ENCODE measurements around the gene STYXL2. TPM values are rescaled to one million over a fixed set of nuclear protein-coding genes. Genes with fewer than 3 reads are reported as not detected.

Gene STYXL2
- total and polyA plus RNA-seq, 2 of the 4 experiments (the other 2 are of a cell fraction): not detected

DNA sequence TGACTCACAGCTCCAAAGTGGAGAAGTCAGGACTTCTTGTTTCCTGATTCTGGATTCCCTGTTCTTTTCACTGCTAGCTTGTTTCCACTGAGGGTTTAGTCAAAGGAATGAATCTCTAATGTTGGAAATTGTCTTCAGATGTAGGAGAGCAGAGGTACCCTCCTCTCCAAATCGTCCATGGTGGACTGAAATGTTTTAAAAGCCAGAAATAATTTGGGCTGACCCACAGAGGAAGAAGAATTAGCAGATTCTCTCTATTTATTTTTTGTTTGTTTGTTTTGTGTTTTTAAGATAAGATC lies 34.1 kb upstream of the STYXL2 start:
- ChIA-PET CTCF (interaction anchor here (0.6 to 4.8 kb wide), 17 partner anchors 8 to 1135 kb away, joined by 3 to 41 read pairs (median 3); partner anchors contain the start of genes CREG1 and TADA1), POLR2A (ENCODE audit: unreplicated experiment) (no interaction called here)
- Histone ChIP-seq H3K9me3 (ENCODE audit: control insufficient read depth, insufficient read depth, low read length) (no peaks in the 10 kb centered on the region), H3K4me2 (ENCODE audit: low read depth, low read length) (no peak overlapping the region), H4K91ac (ENCODE audit: insufficient read depth, low read depth, low read length) (no peak overlapping the region), H2AK9ac (replicated peaks; ENCODE audit: low read depth, low read length, poor library complexity) (no peak overlapping the region), H3K56ac (ENCODE audit: extremely low read depth, insufficient read depth, low read length) (no peak overlapping the region), H3K9ac (ENCODE audit: low read depth, low read length) (no peak overlapping the region), H4K8ac (ENCODE audit: low read depth in 2 of 2, low read length in 2 of 2) (no peak overlapping the region), H4K20me1 (ENCODE audit: insufficient read depth, low read length) (no peaks in the 10 kb centered on the region), H3K4me3 (ENCODE audit: insufficient read depth, low read depth, low read length) (no peak overlapping the region), H2BK5ac (ENCODE audit: low read depth, low read length, poor library complexity, severe bottlenecking) (no peak overlapping the region), H2AFZ (replicated peaks; ENCODE audit: low read length, poor library complexity) (no peak overlapping the region), H3K4ac (ENCODE audit: low read depth, low read length) (no peak overlapping the region), H3K9me1 (ENCODE audit: insufficient read depth, low read length) (peaks cover 6% of the 10 kb centered on the region; the same call in 1 of the 2 replicates), H3K79me1 (ENCODE audit: low read depth in 1 of 2, low read length in 2 of 2) (no peaks in the 10 kb centered on the region), H3K4me1 (ENCODE audit: control insufficient read depth, insufficient read depth, low read length) (no peaks in the 10 kb centered on the region), H2BK120ac (ENCODE audit: low read depth, low read length) (no peak overlapping the region), H2BK15ac (ENCODE audit: low read depth, low read length) (no peak overlapping the region), H3K18ac (ENCODE audit: low read depth, low read length) (no peak overlapping the region), H3K27ac (ENCODE audit: insufficient read depth, low read length) (no peak overlapping the region), H2BK20ac (ENCODE audit: low read depth, low read length) (no peak overlapping the region), H3K36me3 (ENCODE audit: control insufficient read depth, insufficient read depth, low read length) (no peaks in the 10 kb centered on the region), H3K14ac (replicated peaks; ENCODE audit: low read depth, low read length) (no peak overlapping the region), H2AK5ac (ENCODE audit: low read depth, low read length) (no peak overlapping the region), H3K23ac (ENCODE audit: low read depth, low read length) (no peak overlapping the region), H4K5ac (ENCODE audit: low read depth, low read length) (no peak overlapping the region), H3K27me3 (ENCODE audit: control insufficient read depth, insufficient read depth, low read length) (peaks cover 3% of the 10 kb centered on the region)
- in situ Hi-C loops (cut with MboI; ENCODE audit: low sequenced_read_pairs) (loop anchor here (10.0 kb wide), 3 partner anchors 145 to 585 kb away; no protein-coding TSS in a partner anchor), dilution Hi-C loops (cut with HindIII; ENCODE audit: low sequenced_read_pairs, unreplicated experiment) (no loop called here), intact Hi-C loops (cut with micrococcal nuclease) (loop anchor here (1.0 to 5.0 kb wide), 5 partner anchors 149 to 1135 kb away; no protein-coding TSS in a partner anchor)
- ATAC-seq (ENCODE audit: low read depth) (no peak), DNase-seq (no peak)
- no peak for TF ChIP-seq FOS (IDR thresholded peaks at IDR 0.05; ENCODE audit: low read depth, low read length)
- TF ChIP-seq MXI1 (IDR thresholded peaks at IDR 0.05; ENCODE audit: borderline replicate concordance, low read depth, low read length): no peak
- BruUV-seq (replicated peaks): no TSS peak
- WGBS, 2 experiments (ENCODE audit: extremely low coverage in 2 of 2, insufficient read length in 1 of 2): no CpG with 5 or more reads among the region's 1 CpG

All from IMR-90 (cell line).